Measurements from ENCODE around the gene CPSF4L. TPM values are rescaled to one million over a fixed set of nuclear protein-coding genes. Genes with fewer than 3 reads are reported as not detected.

CPSF4L gene
- total and polyA plus RNA-seq, 2 donors (not counting 3 experiments of a cell fraction or from before 2014, with no cell fraction given): not detected

- no peak for FAIRE-seq
- Histone ChIP-seq H3K36me3 (ENCODE audit: control insufficient read depth in 2 of 2, extremely low read depth in 1 of 2, insufficient read depth in 2 of 2, low read length in 2 of 2) (peaks cover 0 to 8% of the 10 kb centered on the region in 2 experiments), H2AFZ (ENCODE audit: low read depth, low read length) (no peak overlapping the region), H3K4me2 (ENCODE audit: insufficient read depth, low read length) (no peak overlapping the region), H3K9ac (replicated peaks; ENCODE audit: extremely low read depth, insufficient read depth, low read length) (no peak overlapping the region), H3K9me3 (replicated peaks; ENCODE audit: control insufficient read depth, insufficient read depth, low read length) (no peaks in the 10 kb centered on the region), H3K4me3 (replicated peaks in 1 of 3; ENCODE audit: insufficient read depth in 1 of 3, low read depth in 1 of 3, low read length in 3 of 3) (no peak overlapping the region), H3K9me1 (replicated peaks; ENCODE audit: control insufficient read depth, extremely low read depth, insufficient read depth, low read length) (no peaks in the 10 kb centered on the region), H3K79me2 (ENCODE audit: control insufficient read depth, insufficient read depth, low read length) (peaks cover 6% of the 10 kb centered on the region), H3K27me3 (ENCODE audit: control insufficient read depth in 2 of 2, insufficient read depth in 2 of 2, low read length in 2 of 2) (no peaks in the 10 kb centered on the region), H4K20me1 (replicated peaks; ENCODE audit: control insufficient read depth, extremely low read depth, insufficient read depth, low read length) (no peaks in the 10 kb centered on the region), H3K27ac (ENCODE audit: insufficient read depth, low read depth, low read length) (no peak overlapping the region), H3K4me1 (ENCODE audit: control insufficient read depth, extremely low read depth, insufficient read depth, low read length) (no peaks in the 10 kb centered on the region)
- intact Hi-C loops (cut with micrococcal nuclease): no loop called here
- POLR2A ChIA-PET: interaction anchor here (0.6 kb wide), 1 partner anchor 18 kb away, joined by 4 read pairs; no protein-coding TSS in a partner anchor
- no TSS peak for BruUV-seq (replicated peaks)
- CTCF ChIA-PET: no interaction called here
- DNase-seq (ENCODE audit: low read depth, low spot score): no peak
- TF ChIP-seq POLR2A (IDR thresholded peaks at IDR 0.05; ENCODE audit: low read depth, low read length) (no peak), FOS (IDR thresholded peaks at IDR 0.05; ENCODE audit: borderline replicate concordance, insufficient read depth, low read length) (no peak), CTCF (IDR thresholded peaks at IDR 0.05; ENCODE audit: extremely low read depth in 1 of 2, insufficient read depth in 1 of 2, low read depth in 1 of 2, low read length in 2 of 2) (no peak), MAX (IDR thresholded peaks at IDR 0.05; ENCODE audit: insufficient read depth, insufficient read length) (no peak), POLR2AphosphoS5 (IDR thresholded peaks at IDR 0.05; ENCODE audit: insufficient read depth, low read depth, low read length) (no peak), GATA2 (IDR thresholded peaks at IDR 0.05; ENCODE audit: insufficient read depth, insufficient read length, low read depth, low read length) (no peak), EZH2 (IDR thresholded peaks at IDR 0.05; ENCODE audit: borderline replicate concordance, low read depth, low read length, severe bottlenecking) (no peak)
- dilution Hi-C loops (cut with MboI; ENCODE audit: extremely low pct_ligation_motif_present, low sequenced_read_pairs): no loop called here
Measured at GRCh38 chr17:73283250-73283649, 21.6 kb upstream of the CPSF4L start.

Measured in endothelial cell of umbilical vein (primary cell).